ENCODE data around the gene ANKRD39. TPM values are rescaled to one million over a fixed set of nuclear protein-coding genes. Genes with fewer than 3 reads are reported as not detected.
"Not testable (repeated sequence)": the region's sequence is repeated elsewhere in the genome, so short reads cannot be mapped to it uniquely, and the experiment has no call there.

ANKRD39 gene
- total RNA-seq, 1 experiment from 2014 or later = 21.5 TPM

DNA sequence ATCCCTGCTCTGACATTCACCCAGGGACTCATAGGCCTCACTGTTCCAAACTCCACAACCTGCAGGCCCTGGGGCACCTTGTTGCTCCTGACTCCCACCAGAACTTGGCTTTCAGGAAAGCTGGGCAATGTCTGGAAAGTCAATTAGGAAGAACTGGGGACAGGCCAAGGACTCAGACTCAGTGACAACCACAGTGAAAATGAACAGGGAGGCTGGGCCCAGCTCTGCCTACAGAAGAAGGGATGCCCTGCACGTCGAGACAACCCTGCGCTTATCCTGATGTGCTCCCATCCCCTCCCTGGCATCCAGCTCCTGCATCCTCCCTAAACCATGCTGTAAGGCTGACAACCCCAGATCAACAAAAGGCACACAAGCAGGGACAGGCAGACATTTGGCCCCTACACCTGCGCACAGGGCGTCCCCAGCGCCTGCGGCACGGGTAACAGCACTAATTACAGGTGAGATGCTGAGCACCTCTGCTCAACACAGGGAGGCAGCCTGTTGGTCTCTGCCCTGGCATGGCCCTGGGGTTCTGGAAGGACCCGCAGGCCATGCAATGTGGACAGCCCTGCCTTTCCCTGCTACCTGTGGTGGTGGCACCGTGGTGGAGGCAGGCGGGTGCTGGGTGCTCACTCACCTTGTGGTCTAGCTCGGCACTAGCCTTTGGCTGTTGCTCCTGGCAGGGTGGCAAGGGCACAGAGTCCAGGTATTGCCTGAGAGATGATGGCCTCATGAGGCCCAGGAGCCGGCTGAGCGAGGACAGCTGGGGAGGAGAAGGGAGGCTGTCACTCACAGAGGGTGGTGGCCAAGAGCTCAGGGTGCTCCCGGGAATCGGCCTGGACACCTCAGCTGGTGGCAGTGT, 35.7 kb upstream of the ANKRD39 start:
- DNase-seq (ENCODE audit: low read depth in 1 of 2, low spot score in 2 of 2) = no peak
- Histone ChIP-seq H3K4me3 (no peak overlapping the region), H3K27me3 (replicated peaks) (no peaks in the 10 kb centered on the region), H3K4me1 (replicated peaks) (peaks cover 9% of the 10 kb centered on the region), H3K27ac (no peak overlapping the region), H3K9me3 (replicated peaks) (no peaks in the 10 kb centered on the region), H3K36me3 (no peaks in the 10 kb centered on the region)

DNA sequence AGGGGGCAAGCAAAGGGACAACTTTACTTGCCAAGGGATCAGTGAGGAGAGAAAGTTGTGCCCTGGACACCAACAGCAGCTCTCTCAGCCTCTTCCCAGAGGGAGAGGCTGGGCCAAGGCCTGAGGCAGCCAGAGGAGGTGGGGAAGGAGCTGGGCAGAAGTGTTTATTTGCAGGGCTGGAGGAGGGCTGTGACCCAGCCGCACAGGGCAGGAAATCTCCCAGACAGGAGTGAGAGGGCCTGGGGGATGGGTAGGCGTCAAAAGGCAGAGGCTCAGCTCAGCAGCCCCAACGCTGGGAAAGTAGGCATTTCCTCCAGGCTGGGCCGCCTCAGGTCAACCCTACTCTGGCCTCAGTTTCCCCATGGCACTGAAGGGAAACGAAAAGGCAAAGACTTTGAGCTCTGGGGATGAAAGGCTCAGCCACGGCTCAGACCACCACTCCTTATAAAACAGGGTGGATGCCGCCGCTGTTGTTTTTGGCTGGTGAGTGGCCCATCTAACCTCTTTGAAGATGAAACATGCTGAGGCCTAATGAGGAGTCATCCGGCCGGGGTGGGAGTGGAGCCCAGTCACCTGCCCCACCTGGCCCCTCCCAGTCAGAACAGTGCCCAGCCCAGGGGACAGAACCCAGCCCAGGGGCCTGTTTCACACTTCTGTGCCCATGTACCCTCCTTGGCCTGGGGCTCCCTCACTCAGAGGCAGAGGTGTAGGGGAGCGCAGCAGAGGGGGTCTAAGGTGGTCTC, 33.9 kb upstream of the ANKRD39 start:
- DNase-seq (ENCODE audit: low read depth in 1 of 2, low spot score in 2 of 2) = peak in 1 of 2 experiments; percentile 30
- no peaks in the 10 kb centered on the region for H3K27me3 ChIP-seq (replicated peaks)
- no peak overlapping the region for H3K27ac ChIP-seq
- H3K4me3 ChIP-seq = no peak overlapping the region
- no peaks in the 10 kb centered on the region for H3K9me3 ChIP-seq (replicated peaks)
- H3K4me1 ChIP-seq (replicated peaks) = peaks cover 9% of the 10 kb centered on the region
- no peaks in the 10 kb centered on the region for H3K36me3 ChIP-seq

DNA sequence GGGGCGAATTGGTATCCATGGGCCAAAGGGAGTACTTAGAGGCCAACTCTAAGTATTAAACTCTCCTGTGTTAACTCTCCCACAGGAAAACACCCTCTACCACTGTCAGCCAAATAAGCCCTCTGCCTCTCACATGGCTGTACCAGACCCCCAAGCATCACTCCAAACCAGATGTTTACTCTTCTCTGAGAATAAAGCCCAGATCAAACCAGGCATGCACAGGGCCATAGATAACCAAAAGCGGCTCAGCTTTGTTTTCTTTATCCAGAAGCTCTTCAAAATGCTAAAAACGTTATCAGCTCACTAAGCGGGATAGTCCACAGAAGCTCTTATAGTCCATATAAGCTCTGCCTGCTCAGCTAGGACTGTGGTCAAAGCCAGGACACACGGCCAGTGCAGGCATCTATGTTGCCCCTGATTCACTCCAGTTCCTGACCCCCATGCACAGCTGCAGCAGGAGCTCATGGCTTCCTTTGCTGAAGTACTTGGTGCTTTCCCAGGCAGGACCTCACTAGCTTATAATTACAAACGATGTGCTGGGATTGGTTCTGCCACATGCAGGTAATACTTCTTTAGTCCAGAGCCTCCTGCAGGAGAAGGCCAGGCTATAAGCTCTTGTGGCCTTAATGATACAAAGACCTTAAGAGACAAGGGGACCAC, 33.0 kb upstream of the ANKRD39 start:
- Histone ChIP-seq H3K27me3 (replicated peaks) (no peaks in the 10 kb centered on the region), H3K9me3 (replicated peaks) (no peaks in the 10 kb centered on the region), H3K4me3 (no peak overlapping the region), H3K36me3 (no peaks in the 10 kb centered on the region), H3K4me1 (replicated peaks) (peaks cover 9% of the 10 kb centered on the region), H3K27ac (no peak overlapping the region)
- no peak for DNase-seq (ENCODE audit: low read depth in 1 of 2, low spot score in 2 of 2)

DNA sequence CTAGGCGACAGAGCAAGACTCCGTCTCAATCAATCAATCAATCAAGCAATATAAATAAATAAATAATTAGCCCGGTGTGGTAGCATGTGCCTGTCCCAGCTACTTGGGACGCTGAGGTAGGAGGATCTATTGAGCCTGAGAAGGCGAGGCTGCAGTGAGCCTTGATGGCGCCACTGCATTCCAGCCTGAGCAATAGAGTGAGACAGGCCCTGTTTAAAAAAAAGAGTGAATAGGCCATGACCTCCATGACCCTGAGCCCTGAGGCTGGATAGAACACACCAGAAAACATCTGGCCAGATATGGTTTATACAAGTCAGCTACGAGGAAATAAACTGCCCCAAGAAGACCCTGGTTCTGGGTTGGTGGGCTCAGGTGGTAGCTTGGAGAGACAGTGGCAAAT, 32.4 kb upstream of the ANKRD39 start:
- peaks cover 9% of the 10 kb centered on the region for H3K4me1 ChIP-seq (replicated peaks)
- no peak overlapping the region for H3K27ac ChIP-seq

DNA sequence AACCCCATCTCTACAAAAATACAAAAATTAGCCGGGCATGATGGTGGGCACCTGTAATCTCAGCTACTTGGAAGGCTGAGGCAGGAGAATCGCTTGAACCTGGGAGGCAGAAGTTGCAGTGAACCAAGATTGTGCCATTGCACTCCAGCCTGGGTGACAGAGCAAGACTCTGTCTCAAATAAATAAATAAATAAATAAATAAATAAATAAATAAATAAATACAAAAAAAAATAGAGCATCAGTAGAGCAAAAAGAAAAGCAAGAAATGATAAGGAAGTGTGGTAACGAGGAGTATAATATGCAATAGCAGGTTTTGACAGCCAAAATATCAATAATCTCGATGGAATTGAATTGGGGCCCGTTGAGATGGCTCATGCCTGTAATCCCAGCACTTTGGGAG, 31.7 kb upstream of the ANKRD39 start:
- not testable (repeated sequence) for H3K27ac ChIP-seq; H3K4me3 ChIP-seq; H3K4me1 ChIP-seq (replicated peaks); H3K27me3 ChIP-seq (replicated peaks); H3K36me3 ChIP-seq; H3K9me3 ChIP-seq (replicated peaks); DNase-seq (ENCODE audit: low read depth in 1 of 2, low spot score in 2 of 2)

More for the DNA sequence above, 32.4 kb upstream of the ANKRD39 start:
- no peak for DNase-seq (ENCODE audit: low read depth in 1 of 2, low spot score in 2 of 2)
- Histone ChIP-seq H3K27me3 (replicated peaks) (no peaks in the 10 kb centered on the region), H3K9me3 (replicated peaks) (no peaks in the 10 kb centered on the region), H3K36me3 (no peaks in the 10 kb centered on the region), H3K4me3 (no peak overlapping the region)

DNA sequence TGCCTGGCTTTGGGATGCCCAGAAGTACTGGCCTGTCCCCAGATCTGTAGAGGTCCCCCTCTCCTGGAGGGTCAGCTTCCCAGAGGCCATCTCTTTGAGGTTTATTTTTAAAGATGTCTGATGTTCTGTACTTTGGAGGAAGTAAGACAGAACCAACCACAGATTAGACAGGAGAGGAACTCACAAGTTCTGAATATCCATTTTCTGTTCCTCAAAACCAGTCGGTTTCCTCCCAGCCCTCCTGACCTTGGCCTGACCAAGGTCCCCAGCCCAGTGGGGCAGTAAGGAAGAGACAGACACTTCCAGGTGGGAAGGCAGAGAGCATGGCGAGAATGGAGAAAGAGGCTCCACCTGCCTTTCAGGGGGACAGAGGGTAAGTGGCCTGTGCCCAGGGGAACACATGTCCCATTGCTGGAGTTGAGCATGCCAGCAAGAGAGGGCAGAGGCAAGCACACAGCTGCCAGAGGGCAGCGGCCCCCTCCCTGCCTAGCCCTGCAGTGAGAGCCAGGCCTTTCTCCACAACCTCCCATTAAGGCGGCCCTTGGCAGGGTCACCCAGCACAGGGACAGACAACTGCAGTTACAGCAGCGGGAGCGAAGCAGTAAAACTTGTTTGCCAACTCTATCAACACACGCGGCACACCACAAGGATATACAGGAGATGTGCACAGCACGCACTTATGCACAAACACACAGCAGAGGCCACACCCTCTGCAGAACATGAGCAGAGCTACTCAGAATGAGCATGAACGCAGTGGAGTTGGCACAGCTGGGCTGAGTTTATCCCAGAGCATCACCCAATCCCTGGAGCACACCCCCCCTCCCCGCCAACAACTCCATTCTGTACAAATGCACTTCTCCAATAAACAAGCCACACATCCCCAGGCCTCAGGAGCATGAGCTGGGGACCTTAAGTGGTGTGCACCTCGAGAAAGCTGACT, 30.5 kb upstream of the ANKRD39 start:
- peaks cover 9% of the 10 kb centered on the region for H3K4me1 ChIP-seq (replicated peaks)
- no peaks in the 10 kb centered on the region for H3K36me3 ChIP-seq
- DNase-seq (ENCODE audit: low read depth in 1 of 2, low spot score in 2 of 2) = no peak
- H3K4me3 ChIP-seq = no peak overlapping the region
- H3K9me3 ChIP-seq (replicated peaks) = no peaks in the 10 kb centered on the region
- no peak overlapping the region for H3K27ac ChIP-seq
- H3K27me3 ChIP-seq (replicated peaks) = no peaks in the 10 kb centered on the region

DNA sequence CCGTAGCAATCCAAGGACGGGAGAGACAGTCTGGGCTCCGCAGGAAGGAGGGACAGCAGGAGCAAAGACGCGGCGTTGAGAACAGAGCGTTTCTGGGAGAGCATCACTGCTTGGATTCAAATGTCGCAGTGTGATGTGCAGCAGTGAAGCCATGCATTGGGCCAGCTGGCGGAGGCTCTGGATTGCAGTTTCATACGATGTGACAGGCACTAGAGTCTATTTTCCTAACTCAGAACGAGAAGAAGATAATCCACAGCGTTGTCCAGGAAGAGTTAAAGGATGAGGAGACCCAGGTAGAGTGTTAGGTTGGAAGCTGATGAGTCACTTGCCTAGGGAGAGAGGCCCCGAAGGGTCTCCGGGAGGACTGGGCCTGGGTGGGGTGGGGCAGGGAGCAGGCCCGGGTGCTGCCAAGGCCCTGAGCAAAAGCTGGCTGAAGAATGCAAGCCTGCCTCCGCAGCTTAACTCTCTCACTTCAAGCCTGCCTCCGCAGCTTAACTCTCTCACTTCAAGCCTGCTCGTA, 29.7 kb upstream of the ANKRD39 start:
- no peaks in the 10 kb centered on the region for H3K36me3 ChIP-seq
- peaks cover 9% of the 10 kb centered on the region for H3K4me1 ChIP-seq (replicated peaks)
- no peaks in the 10 kb centered on the region for H3K27me3 ChIP-seq (replicated peaks)
- no peak for DNase-seq (ENCODE audit: low read depth in 1 of 2, low spot score in 2 of 2)
- H3K4me3 ChIP-seq = no peak overlapping the region
- H3K27ac ChIP-seq = no peak overlapping the region
- no peaks in the 10 kb centered on the region for H3K9me3 ChIP-seq (replicated peaks)

DNA sequence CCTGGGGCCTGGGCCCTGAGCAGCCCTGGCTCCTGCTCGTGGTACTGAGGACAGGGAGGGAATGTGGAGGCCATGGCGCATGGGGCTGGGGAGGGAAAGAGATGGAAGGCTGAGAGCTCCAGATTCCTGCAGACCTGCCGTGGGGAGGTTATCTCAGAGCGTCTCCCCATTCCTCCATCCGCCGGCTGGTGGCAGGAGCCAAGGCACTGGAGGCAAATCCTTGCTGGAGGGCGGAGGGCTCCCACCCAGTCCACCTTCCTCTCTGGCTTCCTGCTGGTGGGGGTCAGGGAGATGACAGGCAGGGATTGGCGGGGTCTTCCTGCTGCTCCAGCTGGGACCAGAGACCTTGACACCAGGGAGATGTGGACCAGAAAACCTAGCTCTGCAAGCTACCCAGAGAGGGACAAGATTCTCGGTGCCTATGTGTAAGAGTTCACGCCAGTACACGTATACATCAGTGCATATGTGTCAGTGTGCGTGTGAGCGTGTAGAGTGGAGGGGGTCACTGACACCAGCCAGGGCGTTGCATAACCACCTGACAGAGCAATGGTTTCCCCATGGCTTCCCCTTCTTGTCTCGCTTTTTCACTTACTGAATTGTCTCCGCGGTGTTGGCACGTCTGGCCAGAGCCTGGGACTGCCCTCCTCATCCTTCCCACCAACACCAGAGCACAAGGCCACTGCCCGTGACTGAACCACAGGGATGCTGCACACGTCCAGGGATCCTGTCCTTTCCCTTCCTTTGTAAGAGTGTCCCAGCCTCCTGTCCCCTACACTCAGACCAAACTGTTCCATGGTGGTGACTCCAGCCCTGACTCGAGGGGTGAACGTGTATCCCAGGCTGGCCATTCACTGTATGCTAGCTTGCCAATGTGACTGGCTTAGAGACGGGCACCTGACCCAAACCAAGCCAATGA, 27.9 kb upstream of the ANKRD39 start:
- Histone ChIP-seq H3K4me1 (replicated peaks) (no peaks in the 10 kb centered on the region), H3K27ac (no peak overlapping the region), H3K36me3 (no peaks in the 10 kb centered on the region), H3K4me3 (no peak overlapping the region), H3K9me3 (replicated peaks) (no peaks in the 10 kb centered on the region), H3K27me3 (replicated peaks) (no peaks in the 10 kb centered on the region)
- DNase-seq (ENCODE audit: low read depth in 1 of 2, low spot score in 2 of 2) = no peak

DNA sequence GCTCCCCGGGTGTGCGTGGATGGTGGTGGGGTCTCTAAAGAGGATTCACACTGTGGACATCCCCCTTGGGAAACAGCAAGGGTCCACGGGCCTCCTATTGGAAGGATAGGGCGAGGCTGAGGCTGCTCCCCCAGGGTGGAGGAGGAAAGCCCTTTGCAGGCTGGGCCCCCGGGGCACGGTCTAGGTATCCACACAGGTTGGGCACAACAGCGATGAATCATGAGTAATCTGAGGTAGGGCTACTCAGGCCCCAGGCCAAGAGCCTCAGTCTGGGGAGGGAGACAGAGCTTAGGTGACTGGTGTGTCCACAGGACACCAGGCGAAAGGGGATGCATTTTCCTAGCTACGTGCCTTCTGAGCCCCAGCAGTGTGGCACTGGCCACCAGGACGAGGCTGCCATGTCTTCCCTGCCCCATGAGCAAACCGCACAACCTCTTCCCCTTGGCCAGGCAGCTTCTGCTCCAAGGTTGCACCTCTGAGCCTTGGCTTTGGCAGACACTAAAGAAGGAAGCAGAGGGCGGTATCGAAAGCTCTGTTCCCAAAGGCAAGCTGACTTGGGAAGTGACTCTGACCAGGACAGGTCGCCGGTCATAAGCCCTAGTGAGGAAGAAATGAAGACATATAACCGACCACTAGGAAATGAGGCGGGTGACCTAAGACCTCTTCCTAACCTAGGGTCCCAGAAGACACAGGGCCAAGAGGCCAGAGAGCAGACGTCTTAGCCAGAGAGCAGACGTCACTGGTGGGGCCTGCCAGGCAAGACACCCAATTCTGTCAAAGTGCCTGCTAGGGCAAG, 26.7 kb upstream of the ANKRD39 start:
- DNase-seq (ENCODE audit: low read depth in 1 of 2, low spot score in 2 of 2) = no peak
- Histone ChIP-seq H3K27me3 (replicated peaks) (no peaks in the 10 kb centered on the region), H3K27ac (no peak overlapping the region), H3K9me3 (replicated peaks) (no peaks in the 10 kb centered on the region), H3K4me3 (no peak overlapping the region), H3K36me3 (no peaks in the 10 kb centered on the region), H3K4me1 (replicated peaks) (no peaks in the 10 kb centered on the region)

DNA sequence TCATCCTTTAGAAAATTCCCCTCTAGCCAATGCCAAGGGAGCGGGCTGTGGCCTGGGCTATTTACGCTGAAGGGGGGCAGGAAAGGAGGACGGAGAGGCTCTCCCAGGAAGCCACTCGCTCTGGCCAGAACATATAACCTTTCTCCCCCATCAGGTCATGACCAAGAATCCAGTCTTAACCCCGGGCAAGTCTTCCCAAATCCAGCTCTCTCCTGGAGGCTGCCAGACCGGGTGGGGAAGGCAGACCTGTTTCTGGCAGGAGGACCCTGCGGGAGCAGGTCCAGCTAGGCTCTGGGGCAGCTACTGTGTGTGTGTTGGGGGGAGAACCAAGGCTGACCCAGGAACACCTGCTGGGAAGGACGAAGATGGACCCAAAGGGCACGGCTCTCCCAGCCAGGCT, 25.5 kb upstream of the ANKRD39 start:
- no peak overlapping the region for H3K27ac ChIP-seq
- no peak overlapping the region for H3K4me3 ChIP-seq
- H3K36me3 ChIP-seq = no peaks in the 10 kb centered on the region
- no peaks in the 10 kb centered on the region for H3K9me3 ChIP-seq (replicated peaks)
- no peak for DNase-seq (ENCODE audit: low read depth in 1 of 2, low spot score in 2 of 2)
- no peaks in the 10 kb centered on the region for H3K4me1 ChIP-seq (replicated peaks)
- H3K27me3 ChIP-seq (replicated peaks) = no peaks in the 10 kb centered on the region

DNA sequence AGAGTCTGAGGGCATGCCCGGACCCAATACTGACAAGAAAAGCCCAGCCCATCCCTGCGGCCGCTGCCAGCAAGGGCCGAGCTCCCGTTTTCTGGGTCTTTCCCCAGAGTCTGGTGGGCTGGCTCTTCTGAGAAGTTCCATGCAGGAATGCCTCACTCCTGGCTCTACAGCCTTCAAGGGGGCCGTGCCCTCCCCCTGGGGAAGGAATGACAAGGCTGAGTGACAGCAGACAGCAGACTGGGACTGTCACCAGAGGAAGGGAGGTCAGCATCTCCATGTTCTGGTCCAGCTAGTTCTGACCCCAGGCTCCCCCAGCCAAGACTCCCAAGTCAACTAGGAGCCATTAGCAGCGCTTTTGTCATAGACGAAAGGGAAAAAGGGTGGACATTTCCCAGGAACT, 25.1 kb upstream of the ANKRD39 start:
- Histone ChIP-seq H3K4me3 (no peak overlapping the region), H3K27me3 (replicated peaks) (no peaks in the 10 kb centered on the region), H3K36me3 (no peaks in the 10 kb centered on the region), H3K4me1 (replicated peaks) (no peaks in the 10 kb centered on the region), H3K9me3 (replicated peaks) (no peaks in the 10 kb centered on the region), H3K27ac (no peak overlapping the region)
- DNase-seq (ENCODE audit: low read depth in 1 of 2, low spot score in 2 of 2) = no peak

DNA sequence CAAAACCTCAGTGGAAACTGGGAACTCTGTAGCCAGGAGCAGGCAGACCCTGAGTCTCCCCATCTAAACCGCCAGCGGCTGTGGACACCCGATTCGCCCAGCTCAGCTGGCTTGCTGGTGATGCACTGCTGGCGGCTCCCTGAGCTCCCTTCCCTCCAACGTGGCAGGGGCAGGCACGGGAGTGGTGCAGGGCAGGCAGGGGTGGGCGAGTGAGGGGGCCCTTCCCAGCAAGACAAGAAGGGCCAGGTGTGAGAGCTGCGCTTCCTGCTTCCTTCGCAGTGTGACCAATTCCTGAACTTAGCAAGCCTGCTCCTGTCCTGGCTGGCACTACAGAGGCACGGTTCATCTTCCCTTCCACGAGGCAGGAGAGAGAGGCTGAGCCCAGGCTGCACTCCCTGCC, 24.4 kb upstream of the ANKRD39 start:
- no peaks in the 10 kb centered on the region for H3K36me3 ChIP-seq
- H3K4me1 ChIP-seq (replicated peaks) = no peaks in the 10 kb centered on the region
- H3K27me3 ChIP-seq (replicated peaks) = no peaks in the 10 kb centered on the region
- no peak overlapping the region for H3K4me3 ChIP-seq
- no peak overlapping the region for H3K27ac ChIP-seq
- H3K9me3 ChIP-seq (replicated peaks) = no peaks in the 10 kb centered on the region
- DNase-seq (ENCODE audit: low read depth in 1 of 2, low spot score in 2 of 2) = no peak

Data from SJSA1 (cell line).